Hindlimb muscle (tissue), 1 donor: ENCODE results near the gene DEPDC7. TPM values are rescaled to one million over a fixed set of nuclear protein-coding genes. Genes with fewer than 3 reads are reported as not detected.

Experiments
- DNase-seq: peaks from one replicate; pipeline ENCODE4 v3.0.0-alpha.2; 2013
- polyA plus RNA-seq: library from polyadenylated mRNA; unstranded; fragments of 120-200 nt; gene quantifications from one replicate; pipeline ENCODE4 v1.2.1, GENCODE V29; 2013; ENCODE audit not compliant: insufficient read length

DEPDC7 gene
- polyA plus RNA-seq, 1 donor, result 17.2 TPM

GRCh38 chr11:33063326-33063881, 47.7 kb downstream of the DEPDC7 start:
- DNase-seq, result no peak

GRCh38 chr11:33064033-33064825, 48.6 kb downstream of the DEPDC7 start:
- no peak for DNase-seq

- no peak for DNase-seq
These were observed 49.2 kb downstream of the DEPDC7 start for GRCh38 chr11:33064866-33065265.

GRCh38 chr11:33065445-33066178, 49.9 kb downstream of the DEPDC7 start:
- peak; percentile 57 for DNase-seq

GRCh38 chr11:33067294-33067693, 51.6 kb downstream of the DEPDC7 start:
- no peak for DNase-seq

- no peak for DNase-seq
These were observed 53.1 kb downstream of the DEPDC7 start for GRCh38 chr11:33068611-33069340.

GRCh38 chr11:33072465-33072864, 56.8 kb downstream of the DEPDC7 start:
- DNase-seq, result no peak

Other genes starting within 250 kb of the DEPDC7 start
- not detected for gene CCDC73, start 221.2 kb upstream of the DEPDC7 start, polyA plus RNA-seq
- gene PRRG4, start 186.0 kb upstream of the DEPDC7 start, polyA plus RNA-seq, result 0.36 TPM
- 18.5 TPM for gene QSER1, start 123.1 kb upstream of the DEPDC7 start, polyA plus RNA-seq
- 12.8 TPM for gene TCP11L1, start 23.7 kb downstream of the DEPDC7 start, polyA plus RNA-seq
- 36.6 TPM for gene CSTF3, start 145.6 kb downstream of the DEPDC7 start, polyA plus RNA-seq
- 85.1 TPM for gene HIPK3, start 241.5 kb downstream of the DEPDC7 start, polyA plus RNA-seq